ENCODE data around the gene C6.

Gene C6

DNA sequence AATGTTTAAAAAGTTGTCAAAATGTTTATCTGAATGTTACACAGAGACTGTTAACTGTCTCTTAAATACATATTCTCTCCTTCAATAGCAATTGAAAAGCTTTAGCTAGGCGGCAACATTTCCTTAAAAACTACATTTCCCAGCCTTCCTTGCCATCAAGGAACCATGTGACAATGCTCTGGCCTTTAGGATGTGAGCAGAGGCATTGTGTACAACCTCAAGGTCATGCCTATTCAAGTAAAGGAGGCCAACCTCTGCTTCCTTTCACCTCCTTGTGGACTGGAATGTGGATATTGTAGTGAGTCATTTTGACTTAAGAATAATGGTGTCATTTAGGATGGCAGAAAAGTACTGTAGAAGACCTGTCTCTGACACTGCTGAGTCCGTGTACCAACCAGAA, 118.5 kb downstream of the C6 start:
- no peaks in the 10 kb centered on the region for H3K4me1 ChIP-seq (ENCODE audit: control insufficient read depth, insufficient read depth, low read length, poor library complexity, severe bottlenecking)
- no peak overlapping the region for H3K27ac ChIP-seq (ENCODE audit: low read depth, low read length, severe bottlenecking)
- H3K9me3 ChIP-seq (ENCODE audit: control insufficient read depth, low read length) = no peaks in the 10 kb centered on the region
- no peaks in the 10 kb centered on the region for H3K36me3 ChIP-seq (ENCODE audit: control insufficient read depth, insufficient read depth, low read length)
- H3K4me3 ChIP-seq (ENCODE audit: extremely low read depth, insufficient read depth, low read length, poor library complexity, severe bottlenecking) = no peak overlapping the region
- no CpG with 5 or more reads among the region's 2 CpGs for WGBS, 2 experiments (ENCODE audit: insufficient coverage in 2 of 2)

GRCh38 chr5:41093803-41094202, 119.5 kb downstream of the C6 start:
- Histone ChIP-seq H3K4me3 (ENCODE audit: extremely low read depth, insufficient read depth, low read length, poor library complexity, severe bottlenecking) (no peak overlapping the region), H3K36me3 (ENCODE audit: control insufficient read depth, insufficient read depth, low read length) (no peaks in the 10 kb centered on the region), H3K9me3 (ENCODE audit: control insufficient read depth, low read length) (no peaks in the 10 kb centered on the region), H3K27ac (ENCODE audit: low read depth, low read length, severe bottlenecking) (no peak overlapping the region), H3K4me1 (ENCODE audit: control insufficient read depth, insufficient read depth, low read length, poor library complexity, severe bottlenecking) (no peaks in the 10 kb centered on the region)
- WGBS, 2 experiments (ENCODE audit: insufficient coverage in 2 of 2) = no CpG with 5 or more reads among the region's 1 CpG
